Sigmoid colon (tissue), 4 donors: ENCODE results near the gene GDNF.

Source experiments
- CTCF ChIP-seq, 4 experiments: fragments of 450-650 bp in 3 of 4; fragments of 200-600 bp in 1 of 4; IDR thresholded peaks; one replicate each; pipeline ENCODE4 v1.5.1; 2016 to 2019; ENCODE audit warnings: antibody characterized with exemption in 4 of 4, mild to moderate bottlenecking in 3 of 4, moderate library complexity in 2 of 4
- EP300 ChIP-seq, 4 donors: sonication (generic); formaldehyde crosslinking; IDR thresholded peaks; one replicate each; pipeline ENCODE4 v1.6.1; 2017; ENCODE audit warnings: antibody characterized with exemption in 4 of 4
- POLR2A ChIP-seq, 2 donors: fragments of 450-650 bp; IDR thresholded peaks; one replicate each; pipeline ENCODE4 v1.6.1; 2016; ENCODE audit warnings: antibody characterized with exemption in 2 of 2, mild to moderate bottlenecking in 2 of 2, moderate library complexity in 2 of 2
- POLR2AphosphoS5 ChIP-seq, 4 donors: sonication (generic); formaldehyde crosslinking; IDR thresholded peaks; one replicate each; pipeline ENCODE4 v1.6.1; 2017; ENCODE audit warnings: antibody characterized with exemption in 4 of 4

GRCh38 chr5:37767251-37767650 lies 72.6 kb downstream of the GDNF start:
- TF ChIP-seq CTCF (IDR thresholded peaks at IDR 0.05) (no peak), POLR2AphosphoS5 (IDR thresholded peaks at IDR 0.05) (no peak), POLR2A (IDR thresholded peaks at IDR 0.05) (no peak), EP300 (IDR thresholded peaks at IDR 0.05) (no peak)
